Ishikawa (cell line): Measurements from ENCODE around the gene CCDC187.

ENCODE experiments used
- CEBPB ChIP-seq: IDR thresholded peaks from 2 replicates; pipeline ENCODE4 v1.6.1; 2012
- CREB1 ChIP-seq: IDR thresholded peaks from 2 replicates; pipeline ENCODE4 v1.6.1; 2012; ENCODE audit warnings: low read depth
- EGR1 ChIP-seq: IDR thresholded peaks from 2 replicates; pipeline ENCODE4 v1.6.1; 2012
- EP300 ChIP-seq: IDR thresholded peaks from 2 replicates; pipeline ENCODE4 v1.6.1; 2012; ENCODE audit warnings: borderline replicate concordance
- FOXM1 ChIP-seq: IDR thresholded peaks from 2 replicates; pipeline ENCODE4 v1.6.1; 2012; ENCODE audit warnings: low read depth, borderline replicate concordance
- MAX ChIP-seq: IDR thresholded peaks from 2 replicates; pipeline ENCODE4 v1.6.1; 2012
- NFIC ChIP-seq: IDR thresholded peaks from 2 replicates; pipeline ENCODE4 v1.6.1; 2012
- RAD21 ChIP-seq: IDR thresholded peaks from 2 replicates; pipeline ENCODE4 v1.6.1; 2012; ENCODE audit warnings: low read depth
- REST ChIP-seq: IDR thresholded peaks from 2 replicates; pipeline ENCODE4 v1.6.1; 2012; ENCODE audit warnings: low read depth, mild to moderate bottlenecking
- TAF1 ChIP-seq: IDR thresholded peaks from 2 replicates; pipeline ENCODE4 v1.6.1; 2012; ENCODE audit warnings: low read depth, mild to moderate bottlenecking
- TCF12 ChIP-seq: IDR thresholded peaks from 2 replicates; pipeline ENCODE4 v1.6.1; 2012; ENCODE audit warnings: low read depth
- TEAD4 ChIP-seq: IDR thresholded peaks from 2 replicates; pipeline ENCODE4 v1.6.1; 2012
- YY1 ChIP-seq: IDR thresholded peaks from 2 replicates; pipeline ENCODE4 v1.6.1; 2012; ENCODE audit warnings: low read depth
- ZBTB7A ChIP-seq: IDR thresholded peaks from 2 replicates; pipeline ENCODE4 v1.6.1; 2012; ENCODE audit warnings: low read depth
- TF ChIP-seq, protein P1 (sequence below): IDR thresholded peaks from 2 replicates; pipeline ENCODE4 v1.6.1; 2012

CCDC187 gene

GRCh38 chr9:136273244-136273865, 30.5 kb downstream of the CCDC187 start:
- TF ChIP-seq TEAD4, result no peak
- no peak for TF ChIP-seq YY1
- TF ChIP-seq CREB1, result no peak
- no peak for TF ChIP-seq MAX
- TF ChIP-seq, protein P1, sequence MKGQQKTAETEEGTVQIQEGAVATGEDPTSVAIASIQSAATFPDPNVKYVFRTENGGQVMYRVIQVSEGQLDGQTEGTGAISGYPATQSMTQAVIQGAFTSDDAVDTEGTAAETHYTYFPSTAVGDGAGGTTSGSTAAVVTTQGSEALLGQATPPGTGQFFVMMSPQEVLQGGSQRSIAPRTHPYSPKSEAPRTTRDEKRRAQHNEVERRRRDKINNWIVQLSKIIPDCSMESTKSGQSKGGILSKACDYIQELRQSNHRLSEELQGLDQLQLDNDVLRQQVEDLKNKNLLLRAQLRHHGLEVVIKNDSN, result no peak
- TF ChIP-seq EGR1, result no peak
- no peak for TF ChIP-seq NFIC
- TF ChIP-seq REST, result no peak
- no peak for TF ChIP-seq RAD21
- no peak for TF ChIP-seq TAF1
- TF ChIP-seq FOXM1, result no peak
- no peak for TF ChIP-seq EP300

DNA sequence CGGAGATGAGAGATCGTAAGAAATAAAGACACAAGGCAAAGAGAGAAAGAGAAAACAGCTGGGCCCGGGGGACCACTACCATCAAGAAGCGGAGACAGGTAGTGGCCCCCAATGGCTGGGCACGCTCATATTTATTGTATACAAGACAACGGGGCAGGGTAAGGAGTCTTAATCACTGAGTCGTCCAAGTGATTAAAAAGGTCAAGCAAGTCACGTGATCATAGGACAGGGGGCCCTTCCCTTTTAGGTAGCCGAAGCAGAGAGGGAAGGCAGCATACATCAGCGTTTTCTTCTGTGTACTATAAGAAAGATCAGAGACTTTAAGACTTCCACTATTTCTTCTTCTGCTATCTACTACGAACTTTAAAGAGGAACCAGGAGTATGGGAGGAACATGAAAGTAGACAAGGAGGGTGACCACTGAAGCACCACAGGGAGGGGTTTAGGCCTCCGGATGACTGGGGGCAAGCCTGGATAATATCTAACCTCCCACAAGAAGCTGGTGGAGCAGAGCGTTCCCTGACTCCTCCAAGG, 33.7 kb downstream of the CCDC187 start:
- TF ChIP-seq ZBTB7A (no peak), CEBPB (no peak), MAX (no peak), NFIC (no peak), EGR1 (no peak), TAF1 (no peak), EP300 (no peak)
- TF ChIP-seq, protein P1, result no peak

DNA sequence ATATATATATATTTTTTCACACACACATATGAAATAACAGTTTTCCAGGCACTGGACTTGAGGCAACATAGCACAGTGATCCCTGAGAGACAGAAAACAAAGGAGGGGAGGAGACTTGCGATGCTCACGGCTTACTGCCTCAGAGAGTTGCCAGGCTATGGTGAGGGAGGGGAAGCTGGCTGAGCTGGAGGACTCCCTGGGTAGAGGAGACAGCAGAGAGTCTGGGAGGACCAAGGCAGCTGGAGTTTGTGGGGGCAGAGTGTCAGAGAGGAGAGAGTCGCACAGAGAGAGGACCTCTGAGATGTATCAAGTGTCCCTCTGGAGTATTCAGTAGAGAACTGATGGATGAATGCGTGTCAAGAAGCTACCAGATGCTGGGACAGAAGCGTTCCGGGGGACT, 35.2 kb downstream of the CCDC187 start:
- no peak for TF ChIP-seq FOXM1
- no peak for TF ChIP-seq REST
- TF ChIP-seq TCF12, result no peak
- TF ChIP-seq EP300, result no peak

DNA sequence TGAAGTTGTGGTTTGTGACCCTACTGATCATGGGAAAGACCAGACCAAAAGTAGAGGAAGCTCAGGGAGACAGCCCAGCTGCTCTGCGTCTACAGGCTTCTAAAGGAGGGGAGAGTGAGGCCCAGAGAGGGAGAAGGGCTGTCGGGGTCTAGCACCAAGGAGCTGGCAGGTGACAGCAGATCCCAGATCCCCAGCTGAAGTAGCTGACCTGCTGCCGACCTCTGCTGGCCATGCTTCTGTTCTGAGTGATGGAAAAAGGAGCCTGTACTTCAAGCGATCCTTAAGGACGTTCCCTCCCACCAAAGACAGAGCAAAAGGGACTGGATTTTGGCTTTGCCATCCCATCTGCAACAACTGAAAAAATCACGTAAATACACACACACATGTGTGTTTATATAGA, 35.6 kb downstream of the CCDC187 start:
- no peak for TF ChIP-seq REST
- peak; percentile 15; the same call in 1 of the 2 replicates for TF ChIP-seq RAD21
- no peak for TF ChIP-seq EGR1
- TF ChIP-seq FOXM1, result no peak
- TF ChIP-seq TCF12, result no peak
